AG20443 (cell line): ENCODE measurements around the gene RNF26.

Source experiments
- DNase-seq: peaks from one replicate; pipeline ENCODE4 v3.0.0; 2012; ENCODE audit warnings: low spot score, mixed read lengths

RNF26 gene

DNA sequence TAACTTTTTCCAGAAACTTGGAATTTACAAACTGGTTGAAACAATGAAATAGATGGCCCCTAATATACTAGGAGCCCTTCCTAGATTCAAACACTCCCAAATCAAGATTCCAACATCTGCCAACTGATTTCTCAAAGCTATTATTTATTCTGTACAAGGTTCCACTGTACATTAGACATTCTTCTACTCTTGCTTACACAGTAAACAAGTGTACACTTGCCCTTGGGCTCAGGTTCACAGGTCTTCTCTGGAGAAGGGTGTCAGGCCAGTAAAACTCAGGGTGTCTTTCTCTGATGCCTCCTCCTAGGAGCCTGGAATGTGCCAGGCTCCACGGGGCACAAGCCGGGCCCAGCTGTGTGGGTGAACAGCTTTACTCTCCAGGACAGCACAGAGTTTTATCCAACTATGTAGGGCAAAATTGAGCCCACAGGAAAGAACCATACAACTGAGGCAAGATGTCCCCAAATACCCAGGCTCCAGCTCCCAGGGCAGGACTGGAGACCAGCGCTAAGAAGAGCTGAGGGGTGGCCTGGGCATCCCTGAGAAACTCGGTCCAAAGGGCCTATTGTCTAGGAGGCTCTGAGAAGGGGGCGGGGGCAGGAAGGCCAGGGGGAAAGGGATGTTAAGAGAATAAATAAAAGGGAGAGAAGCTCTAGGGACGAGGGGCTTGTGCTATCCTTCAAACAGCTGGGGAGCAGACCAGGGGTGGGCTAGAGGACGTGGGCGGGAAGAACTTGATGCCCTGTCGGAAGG is 20.9 kb downstream of the RNF26 start:
- no peak for DNase-seq

DNA sequence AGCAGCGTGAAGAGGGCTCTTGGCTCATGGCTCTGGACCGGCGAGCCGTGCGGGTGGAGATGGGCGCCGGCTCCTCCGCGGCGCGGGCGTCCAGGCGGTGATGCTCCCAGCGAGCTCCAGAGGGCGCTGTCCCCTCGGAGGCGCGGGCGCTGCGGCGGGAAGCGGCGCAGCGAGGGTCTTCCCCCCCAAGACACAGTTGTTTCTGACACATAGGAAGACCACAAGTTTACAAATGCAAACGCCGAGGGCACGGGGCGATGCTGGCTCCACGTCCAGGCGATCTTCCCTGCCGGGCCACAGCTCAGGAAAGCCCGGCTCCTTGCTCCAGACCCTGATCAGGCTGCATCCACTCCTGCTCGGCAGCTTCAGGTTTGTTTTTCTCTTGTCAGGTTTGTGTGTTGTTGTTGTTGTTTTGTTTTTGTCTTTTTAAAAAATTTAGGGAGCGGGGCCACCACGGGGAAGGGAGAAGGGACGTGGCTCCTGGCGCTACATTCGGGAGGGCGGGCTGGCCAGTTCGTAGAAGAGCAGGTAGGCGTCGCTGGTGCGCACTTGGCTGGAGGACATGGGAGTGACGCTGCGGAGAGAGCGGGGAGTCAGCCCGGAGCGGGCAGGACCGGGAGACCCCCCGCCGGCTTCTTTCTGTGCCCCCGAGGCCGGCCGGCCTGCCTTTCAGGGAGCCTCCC is 22.2 kb downstream of the RNF26 start:
- peak; percentile 93 for DNase-seq

DNA sequence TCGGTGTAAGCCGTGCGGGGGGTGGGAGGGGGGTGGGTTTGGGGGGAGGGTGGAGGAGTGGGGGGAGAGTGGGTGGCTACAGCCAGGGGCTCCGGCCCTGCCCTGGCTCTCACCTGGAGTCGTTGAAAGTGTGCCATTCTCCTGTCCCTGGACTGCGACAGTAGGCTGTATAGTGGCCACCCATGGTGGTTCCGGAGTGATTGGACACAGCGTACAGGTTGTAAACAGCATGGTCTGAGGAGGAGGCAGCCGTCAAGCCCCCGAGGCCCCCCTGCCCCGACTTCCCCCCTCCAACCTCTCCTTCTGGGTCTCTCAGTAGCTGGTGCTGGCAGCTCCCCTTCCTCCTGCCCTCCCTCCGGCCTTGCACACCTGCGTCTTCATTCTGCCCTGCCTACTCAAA is 22.7 kb downstream of the RNF26 start:
- no peak for DNase-seq

DNA sequence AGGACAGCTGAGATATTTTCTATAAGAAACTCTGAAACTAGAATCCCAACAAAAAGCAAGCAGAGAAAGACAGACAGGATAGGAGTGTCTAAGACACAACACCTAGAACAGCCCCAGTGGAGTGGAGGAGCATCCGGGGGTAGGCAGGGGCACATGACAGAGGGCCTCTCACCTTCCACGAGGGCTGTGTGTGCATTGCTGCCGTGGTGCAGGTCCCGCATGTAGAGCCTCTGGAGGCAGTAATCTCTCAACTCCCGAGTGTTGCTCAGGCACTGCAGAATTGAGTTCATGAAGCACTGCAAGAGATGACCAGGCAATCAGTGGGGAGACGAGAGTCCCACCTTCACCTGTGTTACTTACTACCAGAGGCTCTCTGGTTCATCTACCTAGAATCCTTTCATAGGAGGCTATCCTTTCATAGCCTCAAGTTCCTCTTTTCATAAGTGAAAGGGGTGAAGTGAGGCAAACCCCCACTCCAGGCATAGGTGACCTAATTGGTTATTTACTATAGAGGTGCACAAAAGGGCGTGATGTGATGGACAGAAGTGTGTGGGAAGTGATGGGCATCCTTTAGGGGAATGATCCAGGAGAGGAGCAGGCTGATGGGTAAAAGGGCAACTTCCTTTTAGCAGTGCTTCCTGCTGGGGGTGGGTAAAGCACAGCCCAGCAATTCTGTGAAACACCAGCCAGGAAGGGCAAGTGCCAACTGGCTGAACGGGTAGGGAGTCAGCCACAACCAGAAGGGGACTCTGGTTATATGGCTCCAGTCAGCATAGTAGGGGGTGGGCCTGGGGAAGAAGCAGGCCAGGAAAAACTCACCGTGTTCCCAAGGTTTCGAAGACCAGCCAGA is 25.3 kb downstream of the RNF26 start:
- DNase-seq, result no peak

DNA sequence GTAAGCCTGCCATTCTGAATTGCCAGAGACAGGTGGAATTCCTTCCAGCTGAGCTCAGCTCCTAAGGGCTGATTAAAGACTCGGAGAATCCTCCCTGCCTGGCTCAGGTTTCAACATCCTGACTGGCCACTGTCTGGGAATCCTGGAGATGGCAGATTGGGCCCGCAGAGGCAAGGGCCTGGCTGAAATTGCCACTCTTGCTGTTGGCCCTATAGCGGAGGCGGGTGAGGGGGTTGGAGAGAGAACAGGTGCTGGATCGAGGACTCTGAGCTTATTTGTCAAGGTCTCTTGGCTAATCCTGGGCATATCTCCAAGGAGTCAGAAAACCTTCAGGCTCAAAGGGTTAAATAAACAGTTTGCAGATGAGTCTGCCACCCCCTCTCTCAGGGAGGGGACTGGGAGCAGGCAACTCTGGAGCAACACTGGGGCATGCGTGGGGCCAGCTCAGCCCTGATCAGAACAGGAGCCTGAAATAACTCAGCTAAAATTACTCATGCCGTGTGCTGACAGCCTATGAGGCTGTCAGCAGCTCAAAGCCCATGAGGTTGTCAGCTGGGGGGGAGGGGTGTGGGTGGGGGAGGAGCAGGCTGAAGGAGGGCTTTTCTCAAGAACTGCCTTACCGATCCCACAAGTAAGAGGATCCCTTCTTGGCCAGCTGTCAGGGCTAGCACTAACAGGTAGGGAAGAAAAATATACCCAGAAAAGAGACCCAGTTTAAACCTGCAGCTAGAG is 26.9 kb downstream of the RNF26 start:
- DNase-seq, result peak; percentile 74

DNA sequence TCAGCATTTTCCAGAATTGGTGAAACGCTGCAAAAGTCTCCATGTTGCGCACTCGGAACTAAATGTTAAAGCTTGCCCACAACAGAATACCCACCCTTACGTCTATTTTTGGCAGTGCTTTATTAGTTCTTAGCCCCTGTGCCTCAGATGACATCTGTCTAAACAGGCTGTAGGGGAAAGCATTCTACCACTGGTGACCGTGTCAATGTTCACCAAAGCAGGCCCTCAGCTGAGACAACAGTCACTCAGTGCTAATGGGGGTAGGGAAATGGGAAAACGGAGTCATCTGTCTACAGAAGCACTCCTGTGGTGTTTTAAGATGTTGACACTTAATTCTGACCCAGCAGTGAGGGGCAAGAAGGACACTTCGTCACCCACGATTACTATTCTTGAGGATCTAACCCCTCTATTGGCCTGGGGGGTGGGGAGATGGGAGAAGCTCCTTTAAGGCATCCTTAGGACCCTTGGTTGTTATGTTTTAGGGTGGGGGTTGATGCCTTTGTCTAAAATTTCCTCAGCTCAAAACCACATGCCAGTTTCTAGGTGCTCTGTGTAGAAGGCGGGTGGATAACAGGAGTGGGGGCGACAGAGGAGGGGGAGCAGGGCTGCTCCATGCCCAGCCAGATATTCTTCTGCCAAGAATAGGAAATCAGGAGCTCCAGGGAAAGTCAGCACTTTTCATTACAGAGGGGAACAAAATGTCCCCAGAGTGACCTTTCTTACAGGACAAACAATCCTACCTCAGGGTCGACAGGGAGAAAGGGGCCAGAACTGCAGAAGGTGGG is 27.8 kb downstream of the RNF26 start:
- DNase-seq, result no peak

DNA sequence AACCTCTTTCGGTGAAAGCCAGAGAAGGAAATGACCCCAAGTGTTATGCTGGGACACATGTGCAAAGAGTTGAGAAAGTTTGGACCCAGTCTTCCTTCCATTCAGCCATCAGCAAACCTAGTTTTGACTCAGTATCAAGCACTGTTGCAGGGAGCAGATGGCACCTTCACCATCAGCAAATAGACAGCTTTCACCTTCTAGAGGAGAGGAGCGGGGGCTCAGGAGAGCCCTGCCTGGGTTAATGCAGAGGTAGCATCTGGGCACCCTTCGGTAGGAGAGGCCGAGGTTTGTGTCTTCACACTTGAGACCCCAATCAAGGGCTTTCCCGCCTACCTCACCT is 28.4 kb downstream of the RNF26 start:
- DNase-seq, result no peak

DNA sequence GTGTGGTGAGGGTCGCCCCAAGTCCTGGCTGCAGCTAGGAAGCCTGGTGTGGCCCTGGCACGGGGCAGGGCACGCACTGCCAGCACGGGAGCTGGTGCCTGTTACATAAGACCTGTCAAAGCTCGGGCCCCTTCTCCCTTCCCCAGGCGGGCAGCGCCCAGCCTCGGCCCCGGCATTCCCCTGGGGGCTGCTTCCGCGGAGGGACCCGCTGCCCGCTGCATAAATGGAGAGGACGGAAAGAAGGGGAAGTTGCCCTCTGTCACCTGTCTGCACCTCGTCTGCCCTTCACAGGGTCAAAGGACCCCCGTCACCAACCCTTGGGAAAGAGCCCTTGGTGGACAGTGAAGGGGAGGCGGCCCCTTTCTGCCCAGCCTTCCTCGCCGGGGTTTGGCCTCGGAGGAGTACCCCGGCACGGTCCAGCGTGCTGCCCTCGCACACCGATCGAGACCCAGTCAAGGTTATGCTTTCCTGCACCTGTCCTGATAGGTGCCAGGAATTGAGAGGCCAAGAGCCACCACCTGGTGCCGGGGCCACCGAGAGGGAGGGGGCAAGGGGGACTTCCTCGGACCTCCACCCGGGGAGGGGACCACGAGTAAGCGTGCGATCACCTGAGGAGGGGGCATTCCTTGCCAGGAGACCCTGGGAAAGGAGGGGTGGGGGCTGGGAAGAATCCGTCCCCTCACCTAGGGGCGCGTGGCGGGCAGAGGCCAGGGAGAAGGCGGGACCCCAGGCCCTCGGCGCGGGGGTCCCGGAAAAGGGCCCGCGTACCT is 28.9 kb downstream of the RNF26 start:
- no peak for DNase-seq

DNA sequence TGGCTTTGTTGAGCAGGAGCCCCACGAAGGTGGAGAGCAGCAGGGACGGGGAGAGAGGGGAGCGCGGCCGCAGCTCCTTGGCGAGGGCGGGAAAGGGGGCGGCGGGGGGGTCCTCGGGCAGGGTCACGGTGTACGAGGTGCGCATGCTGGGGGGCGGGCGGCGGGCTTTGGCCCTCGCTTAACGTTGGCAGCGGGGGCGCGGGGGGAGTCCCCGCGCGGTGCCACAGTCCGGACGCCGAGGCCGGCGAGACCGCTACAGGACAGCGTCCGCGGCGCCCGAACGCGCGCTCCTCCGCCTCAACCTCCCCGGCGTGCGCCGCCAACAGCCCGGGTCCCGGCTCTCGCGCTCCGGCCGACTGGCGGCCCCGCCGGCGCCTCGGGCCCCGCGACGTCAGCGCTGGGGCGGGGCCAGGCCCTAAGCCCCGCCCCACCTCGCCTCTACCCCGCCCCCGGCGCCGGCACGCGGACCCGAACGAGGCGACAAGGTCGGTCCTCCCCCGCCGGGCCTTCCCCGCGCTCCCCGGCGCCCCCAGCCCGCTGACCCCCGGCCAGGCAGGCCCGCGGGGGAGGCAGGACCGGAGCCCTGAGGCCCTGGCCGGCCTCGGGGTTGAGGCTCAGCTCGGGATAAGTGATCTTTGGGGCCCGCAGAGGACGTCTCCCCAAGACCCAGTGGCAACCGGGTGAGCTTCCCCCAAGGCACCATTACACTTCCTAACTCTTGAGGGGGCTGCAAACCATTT is 29.7 kb downstream of the RNF26 start:
- DNase-seq, result peak; percentile 91

DNA sequence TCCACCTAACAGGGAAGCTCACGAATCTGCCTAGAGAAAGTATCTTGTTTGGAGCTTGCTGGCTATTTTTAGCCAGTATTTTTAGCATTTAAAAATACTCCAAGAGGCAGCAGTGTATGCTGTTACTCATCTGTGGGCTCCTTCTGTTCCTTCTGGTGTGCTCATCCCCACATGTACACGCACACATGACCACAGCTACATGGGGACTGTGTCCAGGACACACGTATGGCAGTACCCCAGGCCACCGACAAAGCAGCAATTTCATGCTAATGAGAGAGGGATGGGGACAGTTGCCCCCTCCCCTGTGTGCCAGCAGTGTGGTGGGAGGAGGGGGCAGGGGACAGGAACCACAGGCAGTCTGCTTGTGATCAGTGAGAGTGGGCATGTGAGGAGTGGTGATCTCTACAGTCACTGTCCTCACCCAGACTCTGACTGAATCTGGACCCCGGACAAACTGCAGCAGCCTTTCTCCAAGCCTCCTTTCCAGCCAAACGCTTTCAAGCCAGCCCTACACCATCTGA is 30.8 kb downstream of the RNF26 start:
- DNase-seq, result peak; percentile 52

DNA sequence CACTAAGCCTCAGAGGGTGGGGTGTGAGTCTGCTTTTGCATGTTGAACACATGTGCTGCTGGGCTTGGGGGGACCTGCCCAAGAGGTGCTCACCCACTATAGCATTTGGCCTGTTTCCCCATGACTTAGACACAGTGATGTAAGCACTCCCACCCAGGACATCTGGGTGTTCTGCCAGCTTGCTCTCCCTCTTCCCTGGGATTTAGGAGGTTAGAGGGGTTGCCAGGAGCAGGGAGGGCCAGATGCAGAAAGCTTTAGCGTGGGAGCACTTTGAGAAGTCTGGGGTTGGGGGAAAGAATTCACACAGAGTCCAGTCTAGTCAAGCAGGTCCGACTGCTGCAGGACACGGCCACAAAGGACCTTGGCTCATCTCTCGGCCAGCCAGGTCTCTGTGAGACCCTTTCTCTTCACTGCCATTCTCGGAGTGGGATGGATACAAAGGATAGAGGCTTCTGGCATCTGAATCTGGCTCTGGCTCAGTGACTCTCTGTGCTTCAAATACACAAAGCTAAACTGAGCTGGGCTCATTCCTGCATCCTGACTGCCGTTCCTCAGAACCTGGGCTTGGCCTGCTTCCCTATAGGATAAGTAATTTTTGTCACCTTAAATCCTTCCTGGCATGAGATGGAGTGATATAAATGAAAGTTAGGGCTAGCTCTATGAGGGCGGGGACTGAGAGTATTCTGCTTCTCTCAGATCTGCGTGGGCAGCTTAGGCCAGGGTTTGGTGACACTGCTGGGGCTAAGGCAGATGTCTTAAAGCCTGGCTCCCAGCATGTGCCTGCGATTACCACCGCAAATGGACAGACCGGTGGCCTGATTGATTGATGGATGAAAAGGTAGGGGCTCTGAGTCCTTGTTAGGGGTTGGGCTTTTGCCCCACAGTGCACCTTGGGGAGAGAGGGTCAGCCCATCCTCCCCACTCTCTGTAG is 32.6 kb downstream of the RNF26 start:
- no peak for DNase-seq

DNA sequence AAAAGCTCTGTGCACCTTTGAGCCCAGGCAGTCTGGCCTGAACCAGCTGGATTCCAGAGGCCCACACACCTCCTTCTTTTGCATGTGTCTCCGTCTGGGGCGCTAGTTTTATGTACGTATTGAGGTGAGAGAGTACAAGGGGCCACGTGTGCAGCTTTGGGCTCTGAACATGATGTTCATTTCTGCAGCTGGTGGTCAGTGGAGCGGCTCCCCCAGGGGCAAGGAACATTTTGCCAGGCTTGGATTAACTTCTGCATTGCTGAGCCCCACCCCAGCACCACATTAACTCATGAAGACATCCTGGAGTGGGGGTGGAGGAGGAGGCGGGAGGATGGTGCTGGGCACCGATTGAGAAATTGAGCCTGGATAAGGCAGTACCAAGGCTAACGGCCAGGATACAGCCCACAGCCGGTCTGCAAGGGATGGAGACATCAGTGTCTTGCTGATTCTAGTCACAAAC is 33.4 kb downstream of the RNF26 start:
- no peak for DNase-seq

DNA sequence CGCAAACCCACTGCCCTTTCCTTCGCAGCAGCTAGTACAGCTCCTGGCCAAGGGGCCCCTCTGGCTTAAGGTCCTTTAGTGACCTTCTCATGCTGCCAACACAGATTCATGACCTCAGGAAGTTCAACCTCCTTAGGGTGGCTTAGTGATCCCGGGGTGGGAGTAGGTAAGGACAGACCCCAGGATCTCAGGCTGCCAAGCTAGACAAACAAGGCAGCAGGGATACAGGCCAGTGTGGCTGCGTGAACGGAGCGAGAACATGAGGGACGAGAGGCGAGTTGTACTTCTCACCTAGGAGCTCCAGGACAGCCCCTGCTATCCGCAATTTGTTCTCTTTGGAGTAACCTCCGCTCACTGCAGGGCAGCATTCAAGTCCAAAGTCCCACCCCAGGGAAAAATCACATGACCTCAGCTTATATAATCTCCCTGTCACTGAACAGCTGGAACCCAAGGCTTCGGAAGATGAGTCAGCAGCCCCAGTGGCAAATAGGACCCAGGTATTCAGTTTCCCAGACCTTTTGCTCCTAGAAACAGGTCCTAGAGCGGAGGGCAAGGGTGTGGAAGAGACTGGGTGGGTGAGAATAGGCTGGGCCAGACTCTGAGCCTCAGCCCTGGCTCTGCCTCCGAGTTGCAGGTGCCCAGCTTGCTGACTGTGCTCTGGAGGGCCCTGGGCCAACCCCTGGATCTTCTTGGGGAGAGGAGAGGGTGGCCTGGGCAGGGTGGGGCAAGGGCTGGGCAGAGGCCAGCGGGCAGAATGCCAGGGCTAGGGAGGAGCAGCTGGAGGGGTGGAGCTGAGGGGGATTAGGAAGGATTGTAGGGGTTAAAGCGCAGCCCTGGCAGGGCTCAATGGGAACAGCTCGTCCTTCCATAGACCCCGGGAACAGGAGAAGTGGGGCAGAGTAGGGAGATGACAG is 34.1 kb downstream of the RNF26 start:
- DNase-seq, result no peak

DNA sequence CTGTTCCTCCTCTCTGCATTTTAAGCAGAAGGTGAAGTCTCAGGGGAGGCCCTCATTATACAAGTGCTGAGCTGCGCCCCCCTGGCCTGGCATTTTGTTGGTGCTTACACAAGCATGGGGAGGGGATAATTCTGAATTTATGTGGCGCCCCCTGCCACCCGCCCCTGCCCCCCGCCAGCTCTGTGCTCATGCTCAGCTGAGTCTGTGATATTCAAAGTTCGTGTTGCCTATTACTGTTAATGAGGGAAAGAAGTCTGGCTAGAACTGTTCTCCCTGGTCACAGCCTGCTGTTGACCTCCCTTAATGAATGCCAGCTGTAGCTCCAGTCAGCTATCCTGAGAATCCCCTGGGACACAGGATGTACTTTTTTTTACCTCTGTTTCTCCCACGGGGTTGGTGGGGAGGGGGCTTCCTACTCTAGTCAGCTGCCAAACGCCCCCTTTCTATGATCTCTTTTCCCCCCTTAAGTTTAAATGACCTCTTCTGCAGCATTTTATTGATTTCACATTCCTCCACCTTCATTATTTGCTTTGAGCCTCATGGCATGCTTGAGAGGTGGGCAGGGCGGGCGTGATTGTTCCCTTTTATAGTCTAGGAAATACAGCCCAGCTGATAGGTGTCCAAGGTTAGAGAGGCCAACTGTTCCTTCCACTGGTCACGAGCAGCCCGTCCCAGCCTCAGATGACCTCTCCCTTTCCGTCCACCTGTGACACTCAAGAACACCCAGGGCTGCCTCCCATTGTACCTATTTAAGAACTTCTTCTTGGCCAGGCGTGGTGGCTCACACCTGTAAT is 35.0 kb downstream of the RNF26 start:
- peak; percentile 37 for DNase-seq

DNA sequence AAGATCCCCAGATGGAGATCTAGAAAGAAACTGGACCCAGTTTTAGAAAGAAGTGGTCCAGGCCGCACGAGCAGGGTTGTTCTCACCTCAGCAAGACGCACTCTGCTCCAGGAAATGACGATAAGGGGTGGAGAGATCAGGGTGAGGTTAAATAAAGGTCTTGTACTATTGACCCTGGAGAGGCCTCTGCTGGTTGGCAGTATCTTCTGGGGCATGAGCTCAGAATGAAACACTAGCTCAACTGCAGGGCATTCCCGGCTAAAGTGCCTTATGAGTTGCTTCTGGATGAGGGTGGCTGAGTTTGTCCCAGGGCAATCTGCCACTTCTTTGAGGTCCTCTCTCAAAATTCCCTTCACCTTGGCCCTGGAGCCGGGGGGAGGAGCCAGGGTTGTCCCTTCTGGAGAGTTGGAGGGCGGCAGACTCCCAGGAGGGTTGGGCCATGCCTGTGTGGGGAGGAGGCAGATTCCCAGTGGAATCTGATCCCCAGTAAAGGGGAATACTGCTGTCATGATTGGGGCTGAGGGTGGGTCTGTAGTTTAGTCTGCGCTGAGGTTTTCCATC is 36.2 kb downstream of the RNF26 start:
- DNase-seq, result no peak

DNA sequence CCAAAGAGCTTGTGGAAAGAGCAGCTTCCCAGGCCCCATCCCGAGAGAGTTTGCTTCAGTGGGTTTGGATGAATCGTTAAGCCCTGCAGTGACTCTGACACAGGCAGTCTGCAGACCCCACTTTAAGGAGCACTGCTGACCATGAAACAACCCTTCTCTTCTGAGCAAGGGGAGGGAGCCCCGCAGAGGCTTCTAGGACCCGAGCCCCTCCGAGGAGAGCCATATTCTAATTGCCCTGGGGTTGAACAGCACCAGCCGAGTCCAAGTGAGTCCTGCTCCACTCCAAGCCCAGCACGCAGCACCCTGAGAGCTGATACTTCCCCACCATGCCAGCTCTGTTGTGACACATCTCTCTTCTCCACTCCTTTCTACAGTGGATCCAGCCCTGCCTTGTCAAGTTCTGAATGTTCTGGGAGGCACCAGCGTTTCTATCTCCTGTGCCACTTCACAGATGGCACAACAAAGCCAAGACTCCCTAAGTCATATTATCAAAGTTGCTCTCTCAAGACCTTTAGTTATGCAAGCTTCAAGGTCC is 36.8 kb downstream of the RNF26 start:
- no peak for DNase-seq
